H1 (cell line): Measurements from ENCODE around the gene BEST2. TPM values are rescaled to one million over a fixed set of nuclear protein-coding genes. Genes with fewer than 3 reads are reported as not detected.
A peak's percentile ranks its signal among the peaks of the same experiment; 100 is the strongest.

Source experiments
- CTCF ChIA-PET: fragments of 300-600 bp; sonication (Branson Sonifier 250); formaldehyde crosslinking; loops from one replicate; lab custom pipeline; 2021; ENCODE audit not compliant: partially characterized antibody; lab: Charles Lee
- POLR2A ChIA-PET: fragments of 300-600 bp; sonication (Branson Sonifier 250); formaldehyde crosslinking; loops from one replicate; lab custom pipeline; 2021; ENCODE audit warnings: inconsistent platforms; ENCODE audit not compliant: partially characterized antibody; lab: Charles Lee
- DNase-seq, 2 experiments: peaks; one replicate each; pipeline versions ENCODE4 v3.0.0 to v3.0.0-alpha.2; 2010 to 2022; ENCODE audit warnings: low spot score in 2 of 2, low read depth in 1 of 2, mixed read lengths in 1 of 2
- FAIRE-seq: peaks from 2 replicates; lab custom pipeline; 2011; peaks lifted over from hg19 to GRCh38; lab: Jason Lieb, UNC
- H2AFZ ChIP-seq: 2 replicates; pipeline ENCODE4 v1.8.1; 2012; ENCODE audit warnings: low read length, inconsistent platforms
- H2AK5ac ChIP-seq: 2 replicates; pipeline ENCODE4 v1.6.1; 2013; ENCODE audit warnings: low read depth, low read length
- H2BK120ac ChIP-seq: replicated peaks from 2 replicates; pipeline ENCODE3; 2013; ENCODE audit warnings: low read depth, low read length, inconsistent platforms
- H2BK12ac ChIP-seq: 2 replicates; pipeline ENCODE4 v1.6.1; 2013; ENCODE audit warnings: low read depth, low read length
- H2BK15ac ChIP-seq: 2 replicates; pipeline ENCODE4 v1.6.1; 2013; ENCODE audit warnings: low read length
- H2BK20ac ChIP-seq: 2 replicates; pipeline ENCODE4 v1.6.1; 2013; ENCODE audit warnings: low read length
- H2BK5ac ChIP-seq: 2 replicates; pipeline ENCODE4 v1.6.1; 2013; ENCODE audit warnings: low read depth, low read length
- H3K14ac ChIP-seq: 2 replicates; pipeline ENCODE4 v1.6.1; 2013; ENCODE audit warnings: inconsistent platforms; ENCODE audit not compliant: insufficient read length
- H3K18ac ChIP-seq: 2 replicates; pipeline ENCODE4 v1.6.1; 2013; ENCODE audit warnings: low read length; ENCODE audit errors: extremely low read depth
- H3K23ac ChIP-seq: 2 replicates; pipeline ENCODE4 v1.6.1; 2013; ENCODE audit warnings: inconsistent platforms; ENCODE audit not compliant: insufficient read length
- H3K23me2 ChIP-seq: 2 replicates; pipeline ENCODE4 v1.6.1; 2013; ENCODE audit warnings: low read depth, low read length
- H3K27ac ChIP-seq: 2 replicates; pipeline ENCODE4 v1.6.1; 2011; ENCODE audit warnings: low read depth, low read length, inconsistent platforms
- H3K27me3 ChIP-seq, 4 experiments: replicated peaks in 1 of 4; 1 replicate in 1 of 4; 2 replicates in 3 of 4; pipeline versions ENCODE4 v1.6.1 to v1.8.1; 2011 to 2013; ENCODE audit warnings: low read length in 3 of 4, mild to moderate bottlenecking in 3 of 4, inconsistent platforms in 2 of 4, mixed read lengths in 2 of 4, moderate library complexity in 1 of 4; ENCODE audit not compliant: control insufficient read depth in 3 of 4, insufficient read depth in 3 of 4; ENCODE audit errors: extremely low read depth in 1 of 4
- H3K36me3 ChIP-seq, 4 experiments: 2 replicates each; pipeline versions ENCODE4 v1.6.1 to v1.8.1; 2011 to 2013; ENCODE audit warnings: mild to moderate bottlenecking in 4 of 4, low read length in 3 of 4, moderate library complexity in 2 of 4, control low read depth in 1 of 4, inconsistent platforms in 1 of 4; ENCODE audit not compliant: insufficient read depth in 4 of 4, control insufficient read depth in 2 of 4
- H3K4ac ChIP-seq: replicated peaks from 2 replicates; pipeline ENCODE3; 2013; ENCODE audit warnings: low read length, low read depth, mixed read lengths, inconsistent platforms; ENCODE audit not compliant: insufficient read length
- H3K4me1 ChIP-seq, 4 experiments: replicated peaks in 1 of 4; 1 replicate in 1 of 4; 2 replicates in 3 of 4; pipeline versions ENCODE4 v1.6.1 to v1.8.1; 2011 to 2013; ENCODE audit warnings: low read length in 3 of 4, inconsistent platforms in 2 of 4, mixed read lengths in 1 of 4; ENCODE audit not compliant: insufficient read depth in 4 of 4, control insufficient read depth in 3 of 4
- H3K4me2 ChIP-seq, 2 experiments: 2 replicates each; pipeline versions ENCODE4 v1.6.1 to v1.8.1; 2011 to 2013; ENCODE audit warnings: low read depth in 2 of 2, low read length in 2 of 2, control low read depth in 1 of 2, inconsistent platforms in 1 of 2, mild to moderate bottlenecking in 1 of 2; ENCODE audit not compliant: insufficient read depth in 1 of 2
- H3K4me3 ChIP-seq, 4 experiments: fragments of 200-600, 300-600 bp in 1 of 4; sonication (generic), shearing (Covaris generic), sonication (Bioruptor Twin) in 1 of 4; 2 replicates each; pipeline versions ENCODE4 v1.5.1 to v1.8.1; 2011 to 2016; ENCODE audit warnings: low read length in 4 of 4, low read depth in 3 of 4, control low read depth in 2 of 4, inconsistent platforms in 2 of 4, mild to moderate bottlenecking in 2 of 4, mixed read lengths in 1 of 4, moderate library complexity in 1 of 4; ENCODE audit not compliant: insufficient read depth in 2 of 4; ENCODE audit errors: extremely low read depth in 1 of 4
- H3K56ac ChIP-seq: replicated peaks from 2 replicates; pipeline ENCODE3; 2013; ENCODE audit warnings: low read depth, mild to moderate bottlenecking, mixed read lengths, low read length, inconsistent platforms; ENCODE audit not compliant: insufficient read length
- H3K79me1 ChIP-seq: 2 replicates; pipeline ENCODE4 v1.6.1; 2013; ENCODE audit warnings: low read depth, low read length, control low read depth
- H3K79me2 ChIP-seq, 2 experiments: 2 replicates each; pipeline versions ENCODE4 v1.6.1 to v1.8.1; 2012 to 2013; ENCODE audit warnings: low read length in 2 of 2, mild to moderate bottlenecking in 2 of 2, inconsistent platforms in 1 of 2; ENCODE audit not compliant: insufficient read depth in 2 of 2, control insufficient read depth in 1 of 2
- H3K9ac ChIP-seq, 4 experiments: replicated peaks in 1 of 4; 1 replicate in 1 of 4; 2 replicates in 3 of 4; pipeline versions ENCODE4 v1.6.1 to v1.8.1; 2011 to 2013; ENCODE audit warnings: low read depth in 3 of 4, low read length in 3 of 4, control low read depth in 2 of 4, mild to moderate bottlenecking in 2 of 4, moderate library complexity in 2 of 4, inconsistent platforms in 1 of 4; ENCODE audit errors: extremely low read depth in 1 of 4
- H3K9me3 ChIP-seq, 2 experiments: 2 replicates each; pipeline versions ENCODE4 v1.6.1 to v1.8.1; 2012 to 2013; ENCODE audit warnings: mild to moderate bottlenecking in 2 of 2, moderate library complexity in 2 of 2, control low read depth in 1 of 2, inconsistent platforms in 1 of 2, low read depth in 1 of 2, low read length in 1 of 2, mixed read lengths in 1 of 2; ENCODE audit not compliant: insufficient read depth in 2 of 2
- H4K20me1 ChIP-seq, 2 experiments: replicated peaks in 1 of 2; 2 replicates each; pipeline versions ENCODE3 to v1.8.1; 2011 to 2013; ENCODE audit warnings: inconsistent platforms in 2 of 2, low read length in 2 of 2, mild to moderate bottlenecking in 1 of 2; ENCODE audit not compliant: insufficient read depth in 2 of 2, control insufficient read depth in 1 of 2
- H4K5ac ChIP-seq: 2 replicates; pipeline ENCODE4 v1.6.1; 2013; ENCODE audit warnings: low read length, low read depth, mixed read lengths, inconsistent platforms; ENCODE audit not compliant: insufficient read length
- H4K8ac ChIP-seq: 2 replicates; pipeline ENCODE4 v1.8.0; 2013; ENCODE audit warnings: mild to moderate bottlenecking, moderate library complexity, low read length, inconsistent platforms; ENCODE audit not compliant: insufficient read depth; ENCODE audit errors: extremely low read depth
- H4K91ac ChIP-seq: replicated peaks from 2 replicates; pipeline ENCODE3; 2013; ENCODE audit warnings: low read length, mixed read lengths, inconsistent platforms; ENCODE audit not compliant: insufficient read length
- ATF3 ChIP-seq: IDR thresholded peaks from 2 replicates; pipeline ENCODE4 v1.6.1; 2011; ENCODE audit warnings: low read depth, mild to moderate bottlenecking, low read length; ENCODE audit not compliant: insufficient read depth
- GABPA ChIP-seq: IDR thresholded peaks from 2 replicates; pipeline ENCODE4 v1.6.1; 2011; ENCODE audit warnings: mild to moderate bottlenecking, low read length, moderate library complexity, borderline replicate concordance; ENCODE audit not compliant: insufficient read depth
- HDAC2 ChIP-seq, 2 experiments: fragments of 300-600 bp in 1 of 2; sonication (generic) in 1 of 2; IDR thresholded peaks; 2 replicates each; pipeline ENCODE4 v1.6.1; 2011 to 2012; ENCODE audit warnings: low read depth in 2 of 2, low read length in 2 of 2, mild to moderate bottlenecking in 2 of 2, moderate library complexity in 2 of 2, borderline replicate concordance in 1 of 2, inconsistent platforms in 1 of 2
- JUND ChIP-seq: IDR thresholded peaks from 2 replicates; pipeline ENCODE4 v1.6.1; 2011; ENCODE audit warnings: mild to moderate bottlenecking, improper control_type of control experiment, low read length
- KDM1A ChIP-seq: fragments of 200-600, 300-600 bp; sonication (generic); IDR thresholded peaks from 2 replicates; pipeline ENCODE4 v1.7.1; 2016; ENCODE audit warnings: mild to moderate bottlenecking, low read length, borderline replicate concordance
- NANOG ChIP-seq: IDR thresholded peaks from 2 replicates; pipeline ENCODE4 v1.6.1; 2011; ENCODE audit warnings: low read length, low read depth, mild to moderate bottlenecking, inconsistent platforms; ENCODE audit not compliant: insufficient read depth, poor library complexity, severe bottlenecking
- PHF8 ChIP-seq: fragments of 200-600 bp; sonication (generic); conservative IDR thresholded peaks from 2 replicates; pipeline ENCODE4 v1.7.1; 2012; ENCODE audit warnings: low read depth, mild to moderate bottlenecking, inconsistent platforms, low read length, moderate library complexity
- SP1 ChIP-seq: IDR thresholded peaks from 2 replicates; pipeline ENCODE4 v1.6.1; 2011; ENCODE audit warnings: low read depth, low read length
- WGBS, 2 experiments: shearing (Covaris generic) in 1 of 2; methylation state at CpG; one replicate each; pipeline versions ENCODE4 v1.1.6 to v1.1.7; 2013 to 2015; ENCODE audit warnings: low lambda C conversion rate in 2 of 2, mixed read lengths in 2 of 2, inconsistent platforms in 1 of 2, low coverage in 1 of 2, missing lambda C conversion rate in 1 of 2; ENCODE audit not compliant: insufficient replicate concordance in 2 of 2, insufficient coverage in 1 of 2, insufficient read length in 1 of 2; ENCODE audit errors: extremely low coverage in 1 of 2, missing lambda C conversion rate in 1 of 2; 5-methylcytosine and 5-hydroxymethylcytosine counted together
- polyA plus RNA-seq, 7 experiments: library from polyadenylated mRNA; depleted of rRNA in 3 of 7; stranded (reverse) in 5 of 7; unstranded in 2 of 7; fragments of >200 nt in 5 of 7; fragments of 200-250 nt in 2 of 7; gene quantifications; 1 replicate in 5 of 7; 2 replicates in 1 of 7; 4 replicates in 1 of 7; pipeline versions ENCODE4 v1.2.1 to v1.2.3, GENCODE V29; 2011 to 2013; ENCODE audit warnings: missing spikeins in 2 of 7, mixed read lengths in 2 of 7
- total RNA-seq: library from RNA; stranded (reverse); fragmentation: NEBNext Ultra II Directional; extraction: Animal tissue kit (Norgen Biotek cat#: 25700); gene quantifications from 2 replicates; pipeline ENCODE4 v1.2.1, GENCODE V29; 2021

Gene BEST2
- total and polyA plus RNA-seq, 2 of the 8 experiments (the other 6 are each of a cell fraction or from before 2014, with no cell fraction given), result 4.6 to 7.3 TPM

GRCh38 chr19:12789098-12789903 lies 37.7 kb downstream of the BEST2 start:
- H3K23ac ChIP-seq, result no peak overlapping the region
- peaks cover 0 to 18% (median 13%) of the 10 kb centered on the region in 4 experiments; a peak in 5 of 7 replicates for H3K27me3 ChIP-seq
- H2BK120ac ChIP-seq, result no peak overlapping the region
- H4K91ac ChIP-seq, result peak overlapping the region; percentile 15
- H3K14ac ChIP-seq, result no peak overlapping the region
- H3K4me1 ChIP-seq, result peaks cover 8 to 33% (median 21%) of the 10 kb centered on the region in 4 experiments
- no peak for TF ChIP-seq JUND
- peak in 1 of 2 experiments; percentile 94; a peak in 1 of 4 replicates for TF ChIP-seq HDAC2 (IDR thresholded peaks at IDR 0.05; ENCODE audit: borderline replicate concordance in 1 of 2, low read depth in 2 of 2, low read length in 2 of 2)
- no peak for TF ChIP-seq ATF3
- no peak for TF ChIP-seq SP1
- TF ChIP-seq KDM1A, result peak; percentile 97
- no peak for TF ChIP-seq NANOG
- 0 out of 2 replicates have a peak, but pooled peaks have one; percentile 4 for TF ChIP-seq PHF8
- no peak for TF ChIP-seq GABPA
- TF ChIP-seq, all 59 proteins: peak for 3
- Histone ChIP-seq H3K27ac (peak overlapping the region; percentile 49; the same call in 1 of the 2 replicates), H3K36me3 (no peaks in the 10 kb centered on the region), H3K79me1 (no peaks in the 10 kb centered on the region; the same call in 1 of the 2 replicates), H3K4me2 (peak overlapping the region; percentile 74 to 97), H3K4me3 (peak overlapping the region; percentile 36 to 71 (median 53)), H3K4ac (peak overlapping the region; percentile 6), H4K5ac (peak overlapping the region; percentile 10), H4K20me1 (peaks cover 0 to 1% of the 10 kb centered on the region in 2 experiments), H2BK12ac (no peak overlapping the region), H3K79me2 (no peaks in the 10 kb centered on the region), H3K9me3 (no peaks in the 10 kb centered on the region), H2BK20ac (peak overlapping the region; percentile 82; the same call in 1 of the 2 replicates), H2AK5ac (no peak overlapping the region), H4K8ac (peak overlapping the region; percentile 1; the same call in 1 of the 2 replicates), H2AFZ (no peak overlapping the region), H3K18ac (peak overlapping the region; percentile 85), H2BK15ac (peak overlapping the region; percentile 23; the same call in 1 of the 2 replicates), H3K56ac (no peak overlapping the region), H2BK5ac (peak overlapping the region; percentile 60; the same call in 1 of the 2 replicates), H3K9ac (peak overlapping the region in 3 of 4 experiments; percentile 25 to 38 (median 29); a peak in 3 of 7 replicates), H3K23me2 (peaks cover 35% of the 10 kb centered on the region)
- POLR2A ChIA-PET, result interaction anchor here (0.6 to 5.5 kb wide), 12 partner anchors 11 to 90 kb away, joined by 3 to 44 read pairs (median 4); partner anchors contain the start of genes GET3, HOOK2 and TNPO2
- FAIRE-seq (no peak), DNase-seq (no peak)
- WGBS, 2 experiments, result 12% methylated on average over 28 of the region's 46 CpGs; no CpG with 5 or more reads in 1 of the 2 experiments
- CTCF ChIA-PET, result interaction anchor here (0.5 to 4.5 kb wide), 5 partner anchors 12 to 87 kb away, joined by 3 to 39 read pairs (median 9); partner anchors contain the start of genes PRDX2 and THSD8
